Loucy (cell line): ENCODE data around the gene EXD3.

Experiments used
- H2AFZ ChIP-seq: fragments of 200-600 bp; sonication (generic); 2 replicates; pipeline ENCODE4 v1.6.0; 2016; ENCODE audit warnings: antibody characterized with exemption, mild to moderate bottlenecking, low read length, moderate library complexity
- H3F3A ChIP-seq: fragments of 200-600 bp; 2 replicates; pipeline ENCODE4 v1.6.0; 2016; ENCODE audit warnings: antibody characterized with exemption, low read depth, mild to moderate bottlenecking
- H3K27me3 ChIP-seq: fragments of 200-600 bp; sonication (generic); 2 replicates; pipeline ENCODE4 v1.6.1; 2014; ENCODE audit warnings: low read length, mild to moderate bottlenecking; ENCODE audit not compliant: insufficient read depth, poor library complexity, severe bottlenecking
- H3K36me3 ChIP-seq: fragments of 200-600 bp; sonication (generic); 2 replicates; pipeline ENCODE4 v1.6.1; 2016; ENCODE audit warnings: low read length; ENCODE audit not compliant: insufficient read depth
- H3K4me1 ChIP-seq: fragments of 200-600 bp; sonication (generic); 2 replicates; pipeline ENCODE4 v1.5.1; 2014; ENCODE audit warnings: low read length, mild to moderate bottlenecking; ENCODE audit not compliant: insufficient read depth, poor library complexity, severe bottlenecking
- H3K4me2 ChIP-seq: fragments of 200-600 bp; sonication (generic); 2 replicates; pipeline ENCODE4 v1.6.0; 2014; ENCODE audit warnings: antibody characterized with exemption, low read length, low read depth, mild to moderate bottlenecking; ENCODE audit not compliant: poor library complexity, severe bottlenecking
- H3K4me3 ChIP-seq: fragments of 200-600 bp; sonication (generic); 2 replicates; pipeline ENCODE4 v1.5.1; 2014; ENCODE audit warnings: low read length, mild to moderate bottlenecking, mixed read lengths; ENCODE audit not compliant: poor library complexity, severe bottlenecking
- H3K79me2 ChIP-seq: fragments of 200-600 bp; sonication (generic); 2 replicates; pipeline ENCODE4 v1.6.1; 2014; ENCODE audit warnings: low read length; ENCODE audit not compliant: insufficient read depth
- H3K9ac ChIP-seq: fragments of 200-600 bp; sonication (generic); 2 replicates; pipeline ENCODE4 v1.6.0; 2014; ENCODE audit warnings: mild to moderate bottlenecking, low read depth, low read length, moderate library complexity; ENCODE audit not compliant: poor library complexity, severe bottlenecking
- H3K9me2 ChIP-seq: fragments of 200-600 bp; sonication (generic); replicated peaks from 2 replicates; pipeline ENCODE4 v1.6.1; 2016; ENCODE audit warnings: low read depth, low read length, mixed read lengths
- H3K9me3 ChIP-seq: fragments of 200-600 bp; sonication (generic); 2 replicates; pipeline ENCODE4 v1.6.1; 2014; ENCODE audit warnings: mild to moderate bottlenecking, antibody characterized with exemption, low read length, low read depth; ENCODE audit not compliant: insufficient read depth
- H4K20me1 ChIP-seq: fragments of 200-600 bp; sonication (generic); 2 replicates; pipeline ENCODE4 v1.6.0; 2014; ENCODE audit warnings: antibody characterized with exemption, low read length, mild to moderate bottlenecking; ENCODE audit not compliant: insufficient read depth, poor library complexity, severe bottlenecking
- EZH2phosphoT487 ChIP-seq: fragments of 200-600 bp; IDR thresholded peaks from 2 replicates; pipeline ENCODE4 v1.6.1; 2018; ENCODE audit warnings: antibody characterized with exemption, mild to moderate bottlenecking, moderate library complexity, borderline replicate concordance
- TF ChIP-seq, protein P1 (sequence below): fragments of 200-600 bp; sonication (generic); conservative IDR thresholded peaks from 2 replicates; pipeline ENCODE4 v1.5.1; 2014; ENCODE audit warnings: mild to moderate bottlenecking, antibody characterized with exemption, low read length

EXD3 gene

DNA sequence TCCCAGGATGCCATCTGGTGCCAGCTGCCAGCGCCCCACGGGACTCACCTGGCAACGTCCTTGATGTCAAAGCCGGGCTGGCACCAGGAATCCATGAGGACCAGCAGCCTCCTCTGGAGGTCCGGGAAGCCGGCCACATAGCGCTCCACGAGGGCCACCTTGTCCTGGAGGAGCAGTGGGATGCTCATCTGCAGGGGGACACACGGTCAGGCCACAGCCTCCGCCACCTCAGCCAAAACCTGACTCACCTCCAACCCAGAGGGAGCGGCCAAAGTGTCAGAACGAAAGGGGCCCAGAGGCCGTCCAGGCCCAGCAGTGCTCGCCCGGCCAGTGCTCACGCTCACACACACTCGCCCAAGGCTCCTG, 56.5 kb downstream of the EXD3 start:
- Histone ChIP-seq H3K79me2 (no peaks in the 10 kb centered on the region), H3K9me2 (no peaks in the 10 kb centered on the region), H3K36me3 (no peaks in the 10 kb centered on the region), H3K27me3 (no peaks in the 10 kb centered on the region), H3K9ac (no peak overlapping the region), H4K20me1 (no peaks in the 10 kb centered on the region), H3K4me1 (no peaks in the 10 kb centered on the region), H2AFZ (no peak overlapping the region), H3K4me3 (no peak overlapping the region), H3F3A (no peaks in the 10 kb centered on the region), H3K4me2 (no peak overlapping the region), H3K9me3 (peaks cover 6% of the 10 kb centered on the region; the same call in 1 of the 2 replicates)
- TF ChIP-seq, protein P1, sequence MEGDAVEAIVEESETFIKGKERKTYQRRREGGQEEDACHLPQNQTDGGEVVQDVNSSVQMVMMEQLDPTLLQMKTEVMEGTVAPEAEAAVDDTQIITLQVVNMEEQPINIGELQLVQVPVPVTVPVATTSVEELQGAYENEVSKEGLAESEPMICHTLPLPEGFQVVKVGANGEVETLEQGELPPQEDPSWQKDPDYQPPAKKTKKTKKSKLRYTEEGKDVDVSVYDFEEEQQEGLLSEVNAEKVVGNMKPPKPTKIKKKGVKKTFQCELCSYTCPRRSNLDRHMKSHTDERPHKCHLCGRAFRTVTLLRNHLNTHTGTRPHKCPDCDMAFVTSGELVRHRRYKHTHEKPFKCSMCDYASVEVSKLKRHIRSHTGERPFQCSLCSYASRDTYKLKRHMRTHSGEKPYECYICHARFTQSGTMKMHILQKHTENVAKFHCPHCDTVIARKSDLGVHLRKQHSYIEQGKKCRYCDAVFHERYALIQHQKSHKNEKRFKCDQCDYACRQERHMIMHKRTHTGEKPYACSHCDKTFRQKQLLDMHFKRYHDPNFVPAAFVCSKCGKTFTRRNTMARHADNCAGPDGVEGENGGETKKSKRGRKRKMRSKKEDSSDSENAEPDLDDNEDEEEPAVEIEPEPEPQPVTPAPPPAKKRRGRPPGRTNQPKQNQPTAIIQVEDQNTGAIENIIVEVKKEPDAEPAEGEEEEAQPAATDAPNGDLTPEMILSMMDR: no peak
- TF ChIP-seq EZH2phosphoT487: no peak

DNA sequence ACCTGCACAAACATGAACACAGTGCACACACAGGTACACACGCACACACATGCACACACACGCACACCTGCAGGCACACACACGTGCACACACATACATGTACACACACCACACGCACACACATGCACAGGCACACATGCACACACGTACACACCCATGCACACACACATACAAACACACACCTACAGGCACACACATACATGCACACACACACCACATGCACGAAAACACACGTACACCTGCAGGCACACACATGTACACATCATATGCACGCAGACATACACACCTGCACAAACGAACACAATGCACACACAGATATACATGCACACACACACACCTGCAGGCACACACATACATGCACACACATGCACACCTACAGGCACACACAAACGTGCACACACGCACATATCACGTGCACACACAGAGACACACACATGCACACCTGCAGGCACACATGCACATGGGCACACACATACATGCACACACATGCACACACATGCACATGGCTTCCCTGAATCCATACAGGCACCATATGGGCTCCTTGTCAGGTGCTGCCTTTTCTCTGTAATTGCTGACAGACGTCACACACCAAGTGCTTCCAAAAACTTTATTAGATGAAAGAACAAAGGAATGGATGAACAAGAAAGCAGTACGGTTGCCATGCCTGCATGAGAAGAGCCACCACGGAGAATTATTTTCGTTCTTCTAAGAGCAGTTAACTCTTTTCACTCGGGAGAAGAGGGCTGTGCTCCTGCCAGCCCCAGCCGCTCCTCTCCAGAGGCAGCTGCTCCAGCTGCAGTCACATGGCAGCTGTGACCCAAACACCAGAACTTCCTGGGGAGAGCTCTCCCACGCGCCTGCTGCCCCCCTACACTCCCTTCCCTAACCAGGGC, 57.2 kb downstream of the EXD3 start:
- Histone ChIP-seq H3K9me2 (no peaks in the 10 kb centered on the region), H3K9me3 (peaks cover 6% of the 10 kb centered on the region; the same call in 1 of the 2 replicates), H3K4me1 (no peaks in the 10 kb centered on the region), H3K79me2 (no peaks in the 10 kb centered on the region), H4K20me1 (no peaks in the 10 kb centered on the region), H2AFZ (no peak overlapping the region), H3F3A (no peaks in the 10 kb centered on the region), H3K4me2 (no peak overlapping the region), H3K27me3 (no peaks in the 10 kb centered on the region), H3K9ac (no peak overlapping the region), H3K4me3 (no peak overlapping the region), H3K36me3 (no peaks in the 10 kb centered on the region)
- TF ChIP-seq EZH2phosphoT487: no peak
- TF ChIP-seq, protein P1: no peak

DNA sequence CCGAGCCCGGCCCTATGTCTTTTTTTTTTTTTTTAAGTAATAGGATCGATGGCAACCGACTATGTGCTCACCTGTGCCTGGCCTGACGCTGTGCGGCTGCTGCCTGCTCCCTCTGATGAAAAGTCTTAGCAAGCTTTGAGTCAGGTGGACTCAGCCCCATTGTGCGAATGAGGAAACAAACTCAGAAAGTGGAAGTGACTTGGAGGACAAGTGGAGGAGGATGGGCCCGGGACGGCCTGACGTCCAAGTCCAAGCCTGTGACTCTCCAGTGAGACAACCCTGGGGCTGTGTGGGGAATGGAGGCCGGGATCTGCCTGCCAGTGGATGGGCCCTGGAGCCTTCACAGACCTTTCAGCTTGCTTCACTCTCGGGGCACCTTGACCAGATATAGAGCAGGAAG, 57.9 kb downstream of the EXD3 start:
- Histone ChIP-seq H3K79me2 (no peaks in the 10 kb centered on the region), H4K20me1 (no peaks in the 10 kb centered on the region), H3K9me3 (peaks cover 6% of the 10 kb centered on the region; the same call in 1 of the 2 replicates), H3K4me1 (no peaks in the 10 kb centered on the region), H3K4me3 (no peak overlapping the region), H3K9me2 (no peaks in the 10 kb centered on the region), H2AFZ (no peak overlapping the region), H3K4me2 (no peak overlapping the region), H3K9ac (no peak overlapping the region), H3K27me3 (no peaks in the 10 kb centered on the region), H3F3A (no peaks in the 10 kb centered on the region), H3K36me3 (no peaks in the 10 kb centered on the region)
- no peak for TF ChIP-seq EZH2phosphoT487
- TF ChIP-seq, protein P1: no peak
